ENCODE measurements around the gene RFC4.

- TF ChIP-seq POLR2A (IDR thresholded peaks at IDR 0.05; ENCODE audit: low read depth, low read length): no peak
- TF ChIP-seq POLR2AphosphoS5 (IDR thresholded peaks at IDR 0.05; ENCODE audit: low read depth, low read length): no peak
- TF ChIP-seq SPI1 (IDR thresholded peaks at IDR 0.05; ENCODE audit: low read depth, low read length): no peak
- TF ChIP-seq POU2F2 (IDR thresholded peaks at IDR 0.05; ENCODE audit: low read depth, low read length): no peak
- no peak for TF ChIP-seq TAF1 (IDR thresholded peaks at IDR 0.05; ENCODE audit: low read depth, low read length)
- TF ChIP-seq PAX5 (IDR thresholded peaks at IDR 0.05; ENCODE audit: insufficient read depth, low read length, severe bottlenecking): no peak
Measured at GRCh38 chr3:186779204-186779603, 27.1 kb downstream of the RFC4 start.

Measured in GM12891 (cell line).